Brain microvascular endothelial cell (primary cell): ENCODE results near the gene PPP2R2C.

Experiments
- DNase-seq: peaks from one replicate; pipeline ENCODE4 v3.0.0-alpha.2; 2020
- H3K27ac ChIP-seq: fragments of 250-450 bp; sonication (Bioruptor Pico); 2 replicates; pipeline ENCODE4 v1.5.1; 2020; ENCODE audit warnings: mild to moderate bottlenecking, moderate library complexity
- H3K27me3 ChIP-seq: fragments of 250-450 bp; sonication (Bioruptor Pico); replicated peaks from 2 replicates; pipeline ENCODE4 v1.5.1; 2020; ENCODE audit warnings: mild to moderate bottlenecking
- H3K36me3 ChIP-seq: fragments of 250-450 bp; sonication (Bioruptor Pico); replicated peaks from 2 replicates; pipeline ENCODE4 v1.5.1; 2020; ENCODE audit warnings: mild to moderate bottlenecking
- H3K4me3 ChIP-seq: 2 replicates; pipeline ENCODE4 v1.5.1; 2011; ENCODE audit warnings: low read depth, mild to moderate bottlenecking, control low read depth, low read length, moderate library complexity
- in situ Hi-C: cut with HindIII; loops from 2 replicates; pipeline ENCODE4 v1.10.0; 2017; ENCODE audit warnings: low sequenced_read_pairs, low pct_ligation_motif_present
- TF ChIP-seq, protein P1 (sequence below): IDR thresholded peaks from 2 replicates; pipeline ENCODE4 v1.5.1; 2011; ENCODE audit warnings: low read depth, mild to moderate bottlenecking, moderate library complexity, low read length, control low read depth, inconsistent platforms; ENCODE audit errors: missing control alignments

Gene PPP2R2C

DNA sequence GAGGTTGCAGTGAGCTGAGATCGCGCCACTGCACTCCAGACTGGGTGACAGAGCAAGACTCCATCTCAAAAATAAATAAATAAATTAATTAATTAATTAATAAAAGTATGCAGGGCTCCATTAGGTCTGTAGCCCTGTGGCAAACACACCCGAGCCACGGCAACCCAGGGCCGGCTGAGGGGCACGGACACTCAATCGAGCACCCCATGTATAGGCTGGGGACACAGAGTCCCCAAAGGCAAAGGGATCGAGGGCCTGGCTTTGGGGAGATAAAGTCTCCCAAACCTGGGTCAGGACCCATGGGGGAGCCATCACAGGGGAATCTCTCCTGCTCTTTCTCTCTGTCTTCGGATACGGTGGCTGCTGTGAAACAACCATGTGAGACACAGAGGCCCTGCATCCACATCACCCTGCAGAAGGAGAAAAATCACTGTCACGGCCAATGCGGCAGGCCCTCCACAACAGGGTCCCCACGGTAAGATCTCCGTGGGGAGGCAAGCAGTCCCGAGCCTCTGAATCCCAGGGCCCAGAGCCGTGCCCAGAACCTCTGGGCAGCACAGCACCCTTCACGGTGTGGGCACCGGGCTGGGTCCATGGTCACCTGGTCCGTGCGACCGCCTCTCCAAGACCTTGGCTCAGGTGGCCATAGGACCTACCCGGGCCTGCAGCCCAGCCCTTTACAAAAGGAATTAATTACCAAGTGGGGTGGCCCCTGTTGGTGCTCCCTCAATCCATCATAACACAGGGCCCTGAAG lies 121.0 kb downstream of the PPP2R2C start:
- no peak for DNase-seq
- TF ChIP-seq, protein P1, sequence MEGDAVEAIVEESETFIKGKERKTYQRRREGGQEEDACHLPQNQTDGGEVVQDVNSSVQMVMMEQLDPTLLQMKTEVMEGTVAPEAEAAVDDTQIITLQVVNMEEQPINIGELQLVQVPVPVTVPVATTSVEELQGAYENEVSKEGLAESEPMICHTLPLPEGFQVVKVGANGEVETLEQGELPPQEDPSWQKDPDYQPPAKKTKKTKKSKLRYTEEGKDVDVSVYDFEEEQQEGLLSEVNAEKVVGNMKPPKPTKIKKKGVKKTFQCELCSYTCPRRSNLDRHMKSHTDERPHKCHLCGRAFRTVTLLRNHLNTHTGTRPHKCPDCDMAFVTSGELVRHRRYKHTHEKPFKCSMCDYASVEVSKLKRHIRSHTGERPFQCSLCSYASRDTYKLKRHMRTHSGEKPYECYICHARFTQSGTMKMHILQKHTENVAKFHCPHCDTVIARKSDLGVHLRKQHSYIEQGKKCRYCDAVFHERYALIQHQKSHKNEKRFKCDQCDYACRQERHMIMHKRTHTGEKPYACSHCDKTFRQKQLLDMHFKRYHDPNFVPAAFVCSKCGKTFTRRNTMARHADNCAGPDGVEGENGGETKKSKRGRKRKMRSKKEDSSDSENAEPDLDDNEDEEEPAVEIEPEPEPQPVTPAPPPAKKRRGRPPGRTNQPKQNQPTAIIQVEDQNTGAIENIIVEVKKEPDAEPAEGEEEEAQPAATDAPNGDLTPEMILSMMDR, result no peak
- no peak overlapping the region for H3K4me3 ChIP-seq
- no peaks in the 10 kb centered on the region for H3K27me3 ChIP-seq
- H3K36me3 ChIP-seq, result no peaks in the 10 kb centered on the region
- no peak overlapping the region for H3K27ac ChIP-seq
- in situ Hi-C loops, result no loop called here

GRCh38 chr4:6350646-6351045 lies 121.8 kb downstream of the PPP2R2C start:
- TF ChIP-seq, protein P1, result no peak
- Histone ChIP-seq H3K4me3 (no peak overlapping the region), H3K27ac (no peak overlapping the region), H3K36me3 (no peaks in the 10 kb centered on the region), H3K27me3 (no peaks in the 10 kb centered on the region)
- no peak for DNase-seq
- in situ Hi-C loops, result no loop called here

DNA sequence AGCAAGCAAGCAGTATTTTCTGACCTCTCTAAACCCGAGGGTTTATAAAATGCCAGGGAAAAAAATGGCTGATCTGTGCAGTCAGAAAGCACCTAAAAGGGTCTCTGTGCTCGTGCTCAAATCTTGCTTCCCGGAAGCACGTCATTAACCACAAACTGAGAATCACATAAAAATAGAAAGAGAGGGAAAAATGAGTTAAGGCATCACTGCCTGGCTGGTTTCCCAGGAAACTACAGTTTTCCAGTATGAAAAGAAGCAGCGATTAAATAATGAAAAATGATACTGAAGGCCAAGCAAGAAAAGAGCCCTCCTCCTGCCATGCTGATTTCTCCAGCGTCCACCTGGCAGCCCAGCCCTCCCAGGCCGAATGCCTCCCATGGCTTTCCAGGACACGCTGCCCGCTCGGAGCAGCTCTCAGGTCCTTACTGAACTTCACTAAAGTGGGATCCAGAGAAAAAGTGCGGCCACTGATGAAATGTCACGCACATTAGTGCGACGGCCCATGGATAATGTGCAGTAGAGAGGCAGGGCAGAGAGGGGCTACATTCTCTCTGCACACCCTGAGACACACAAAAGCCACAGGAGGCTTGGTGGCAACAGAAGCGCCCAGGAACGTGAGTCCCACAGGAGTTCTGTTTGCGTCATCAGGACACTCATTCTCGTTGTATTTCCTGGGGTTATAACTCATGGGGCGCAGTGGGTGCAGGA lies 122.4 kb downstream of the PPP2R2C start:
- no peak overlapping the region for H3K4me3 ChIP-seq
- no peak overlapping the region for H3K27ac ChIP-seq
- in situ Hi-C loops, result no loop called here
- no peak for DNase-seq
- H3K36me3 ChIP-seq, result no peaks in the 10 kb centered on the region
- H3K27me3 ChIP-seq, result no peaks in the 10 kb centered on the region
- TF ChIP-seq, protein P1, result no peak

- H3K36me3 ChIP-seq, result no peaks in the 10 kb centered on the region
- no peak overlapping the region for H3K4me3 ChIP-seq
- in situ Hi-C loops, result no loop called here
- H3K27me3 ChIP-seq, result no peaks in the 10 kb centered on the region
- DNase-seq, result no peak
- no peak overlapping the region for H3K27ac ChIP-seq
- TF ChIP-seq, protein P1, result no peak
Observed at GRCh38 chr4:6348408-6348807, 124.0 kb downstream of the PPP2R2C start.

DNA sequence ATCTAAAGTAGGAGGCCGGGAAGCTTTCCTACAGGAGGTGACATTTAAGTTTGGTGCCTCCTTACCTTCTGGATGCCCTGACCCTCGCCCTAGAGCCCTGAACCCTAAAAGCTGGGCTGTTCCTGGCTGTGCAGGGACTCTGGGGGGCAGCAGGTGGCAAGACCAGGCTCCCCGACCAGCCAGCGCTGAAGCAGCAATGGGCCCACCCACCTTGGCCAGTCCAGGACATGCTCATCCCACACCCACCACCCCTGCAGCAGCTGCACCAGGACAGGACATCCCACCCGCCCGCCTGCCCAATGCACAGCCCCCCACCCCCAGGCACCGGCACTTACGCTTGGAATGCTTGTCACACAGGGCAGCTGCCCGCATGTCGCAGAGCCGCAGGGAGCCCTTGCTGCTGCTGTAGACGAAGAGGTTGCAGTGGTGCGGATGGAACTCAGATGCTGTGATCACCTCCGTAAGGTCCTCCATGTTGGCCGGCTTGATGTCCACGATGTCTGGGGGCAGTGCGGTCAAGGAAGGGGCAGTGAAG lies 124.8 kb downstream of the PPP2R2C start:
- in situ Hi-C loops, result no loop called here
- Histone ChIP-seq H3K36me3 (no peaks in the 10 kb centered on the region), H3K27ac (no peak overlapping the region), H3K27me3 (no peaks in the 10 kb centered on the region), H3K4me3 (no peak overlapping the region)
- DNase-seq, result no peak
- TF ChIP-seq, protein P1, result no peak
